Large intestine (tissue), 3 donors: ENCODE data around the gene PLXNA4. TPM values are rescaled to one million over a fixed set of nuclear protein-coding genes. Genes with fewer than 3 reads are reported as not detected.

ENCODE experiments used
- DNase-seq, 2 donors: peaks; one replicate each; pipeline versions ENCODE4 v3.0.0 to v3.0.0-alpha.2; 2013
- H3K27ac ChIP-seq: one replicate; pipeline ENCODE4 v1.5.1; 2013; ENCODE audit warnings: low read length
- H3K27me3 ChIP-seq: 2 replicates; pipeline ENCODE4 v1.6.1; 2013; ENCODE audit warnings: low read length; ENCODE audit not compliant: control insufficient read depth, insufficient read depth
- H3K36me3 ChIP-seq: 2 replicates; pipeline ENCODE4 v1.6.1; 2013; ENCODE audit warnings: low read length; ENCODE audit not compliant: control insufficient read depth, insufficient read depth
- H3K4me1 ChIP-seq: one replicate; pipeline ENCODE4 v1.6.1; 2013; ENCODE audit warnings: low read length; ENCODE audit not compliant: control insufficient read depth, insufficient read depth
- H3K4me3 ChIP-seq: one replicate; pipeline ENCODE4 v1.5.1; 2013; ENCODE audit warnings: low read length
- H3K9me3 ChIP-seq: one replicate; pipeline ENCODE4 v1.6.1; 2013; ENCODE audit warnings: mild to moderate bottlenecking, low read depth, low read length, moderate library complexity; ENCODE audit not compliant: control insufficient read depth
- WGBS: methylation state at CpG from one replicate; pipeline ENCODE4 v1.1.5; 2013; ENCODE audit warnings: low lambda C conversion rate; ENCODE audit not compliant: insufficient coverage; 5-methylcytosine and 5-hydroxymethylcytosine counted together
- polyA plus RNA-seq: library from polyadenylated mRNA; unstranded; fragments of 120-200 nt; gene quantifications from one replicate; pipeline ENCODE4 v1.2.1, GENCODE V29; 2013

PLXNA4 gene
- polyA plus RNA-seq, 1 donor: 3.2 TPM

DNA sequence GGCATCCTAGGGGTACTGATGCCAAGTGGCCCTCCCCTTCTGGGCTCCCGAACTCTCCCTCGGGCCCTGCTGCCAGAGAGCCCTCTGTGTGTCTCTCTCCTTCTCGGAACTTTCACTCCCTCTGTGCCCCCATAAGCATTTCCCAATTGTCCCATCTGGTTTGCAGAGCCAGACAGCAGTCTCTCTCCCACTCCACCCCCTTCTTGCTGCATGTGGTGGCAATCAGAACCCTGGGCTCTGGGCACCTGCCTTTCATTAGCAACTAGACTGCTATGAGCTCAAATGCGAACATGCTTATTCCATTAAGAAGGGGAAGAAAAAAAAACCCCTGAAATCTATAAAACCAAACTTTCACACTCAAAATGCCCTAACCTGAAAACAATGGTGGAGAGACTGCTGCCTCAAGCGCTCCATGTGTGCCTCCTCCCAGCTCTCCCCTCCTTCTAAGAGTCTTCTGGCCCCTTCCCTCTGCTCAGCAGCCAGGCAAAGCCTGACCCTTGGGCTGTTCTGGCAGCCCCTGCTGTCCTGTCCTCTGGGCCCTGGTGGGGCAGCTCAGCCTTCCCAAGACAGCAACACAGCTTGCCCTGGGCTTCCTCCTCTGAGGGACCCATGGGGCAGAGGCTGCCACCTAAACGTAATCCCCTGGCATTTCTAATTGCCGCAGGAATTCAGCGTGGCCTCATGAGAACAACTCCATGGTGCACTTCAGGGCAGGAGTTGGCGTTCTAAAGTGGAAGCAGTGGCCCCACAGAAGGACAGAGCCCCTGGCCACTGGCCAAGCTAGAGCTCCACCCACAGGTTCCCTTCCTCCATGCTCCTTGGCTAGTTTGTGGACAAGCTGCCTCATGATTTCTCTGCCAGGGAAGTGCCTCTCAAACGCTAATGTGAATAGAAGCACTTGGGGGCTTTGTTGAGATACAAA is 415.4 kb downstream of the PLXNA4 start:
- H3K9me3 ChIP-seq: no peaks in the 10 kb centered on the region
- DNase-seq: no peak
- no peaks in the 10 kb centered on the region for H3K36me3 ChIP-seq
- peaks cover 3% of the 10 kb centered on the region for H3K4me1 ChIP-seq
- H3K4me3 ChIP-seq: no peak overlapping the region
- peaks cover 8% of the 10 kb centered on the region for H3K27me3 ChIP-seq
- no peak overlapping the region for H3K27ac ChIP-seq
- no CpG with 5 or more reads among the region's 10 CpGs for WGBS

DNA sequence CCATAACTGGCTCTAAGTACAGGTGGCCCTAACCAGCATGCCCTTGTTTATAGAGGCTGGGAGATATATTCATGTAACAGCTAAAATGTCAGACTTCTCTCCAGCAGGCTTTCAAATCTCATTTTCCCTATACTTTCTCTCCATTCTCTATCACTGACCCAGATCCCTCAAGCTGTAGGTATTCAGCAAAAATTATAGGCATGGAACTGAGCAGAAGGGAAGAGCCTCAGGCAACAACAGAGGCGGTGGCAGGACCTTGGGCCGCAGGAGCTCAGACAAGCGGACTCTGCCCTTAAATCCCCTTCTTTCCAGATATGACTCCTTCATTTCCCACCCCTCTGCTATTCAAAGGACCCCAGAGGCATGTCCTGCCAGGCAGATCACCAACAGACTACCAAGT is 417.4 kb downstream of the PLXNA4 start:
- H3K27ac ChIP-seq: no peak overlapping the region
- no peak for DNase-seq
- H3K36me3 ChIP-seq: no peaks in the 10 kb centered on the region
- peaks cover 3% of the 10 kb centered on the region for H3K4me1 ChIP-seq
- peaks cover 8% of the 10 kb centered on the region for H3K27me3 ChIP-seq
- H3K9me3 ChIP-seq: no peaks in the 10 kb centered on the region
- H3K4me3 ChIP-seq: no peak overlapping the region
- no CpG with 5 or more reads among the region's 3 CpGs for WGBS

DNA sequence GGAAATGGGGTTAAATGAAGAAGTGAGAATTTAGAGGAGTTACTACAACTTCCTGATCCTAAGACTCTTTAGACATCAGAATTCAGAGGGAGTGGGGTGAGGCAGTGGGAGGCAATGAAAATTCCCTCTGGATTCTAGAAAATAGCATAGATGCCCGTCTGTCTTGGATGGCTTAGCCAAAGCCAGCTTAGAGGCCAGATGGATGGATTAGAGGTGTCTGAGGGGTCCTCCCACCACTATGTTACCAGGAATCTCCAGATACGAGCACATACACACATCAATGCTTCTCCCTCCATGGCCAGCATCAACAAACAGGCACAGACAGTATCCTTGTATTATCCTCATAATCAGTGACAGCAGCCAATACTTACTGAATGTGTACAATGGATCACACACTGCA is 418.1 kb downstream of the PLXNA4 start:
- no peaks in the 10 kb centered on the region for H3K9me3 ChIP-seq
- H3K4me1 ChIP-seq: peaks cover 3% of the 10 kb centered on the region
- no peak for DNase-seq
- H3K4me3 ChIP-seq: no peak overlapping the region
- H3K27me3 ChIP-seq: peaks cover 8% of the 10 kb centered on the region
- no peak overlapping the region for H3K27ac ChIP-seq
- no peaks in the 10 kb centered on the region for H3K36me3 ChIP-seq
- WGBS: no CpG with 5 or more reads among the region's 2 CpGs

DNA sequence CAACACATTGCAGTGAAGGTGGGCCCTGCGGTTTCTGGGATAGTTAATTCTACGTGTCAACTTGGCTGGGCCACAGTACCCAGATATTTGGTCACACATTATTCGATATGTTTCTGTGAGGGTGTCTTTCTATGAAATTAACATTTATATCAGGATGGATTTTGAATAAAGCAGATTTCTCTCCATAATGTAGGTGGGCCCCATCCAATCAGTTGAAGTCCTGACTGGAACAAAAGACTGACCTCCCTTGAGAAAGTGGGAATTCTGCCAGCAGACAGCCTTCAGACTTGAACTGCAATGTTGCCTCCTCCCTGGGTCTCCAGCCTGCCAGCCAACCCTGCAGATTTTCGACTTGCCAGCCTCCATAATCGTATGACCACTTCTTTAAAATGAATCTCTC is 420.6 kb downstream of the PLXNA4 start:
- DNase-seq: no peak
- no peaks in the 10 kb centered on the region for H3K9me3 ChIP-seq
- WGBS: no CpG with 5 or more reads among the region's 5 CpGs
- H3K36me3 ChIP-seq: no peaks in the 10 kb centered on the region
- no peak overlapping the region for H3K4me3 ChIP-seq
- peaks cover 6% of the 10 kb centered on the region for H3K27me3 ChIP-seq
- peaks cover 9% of the 10 kb centered on the region for H3K4me1 ChIP-seq
- H3K27ac ChIP-seq: no peak overlapping the region

DNA sequence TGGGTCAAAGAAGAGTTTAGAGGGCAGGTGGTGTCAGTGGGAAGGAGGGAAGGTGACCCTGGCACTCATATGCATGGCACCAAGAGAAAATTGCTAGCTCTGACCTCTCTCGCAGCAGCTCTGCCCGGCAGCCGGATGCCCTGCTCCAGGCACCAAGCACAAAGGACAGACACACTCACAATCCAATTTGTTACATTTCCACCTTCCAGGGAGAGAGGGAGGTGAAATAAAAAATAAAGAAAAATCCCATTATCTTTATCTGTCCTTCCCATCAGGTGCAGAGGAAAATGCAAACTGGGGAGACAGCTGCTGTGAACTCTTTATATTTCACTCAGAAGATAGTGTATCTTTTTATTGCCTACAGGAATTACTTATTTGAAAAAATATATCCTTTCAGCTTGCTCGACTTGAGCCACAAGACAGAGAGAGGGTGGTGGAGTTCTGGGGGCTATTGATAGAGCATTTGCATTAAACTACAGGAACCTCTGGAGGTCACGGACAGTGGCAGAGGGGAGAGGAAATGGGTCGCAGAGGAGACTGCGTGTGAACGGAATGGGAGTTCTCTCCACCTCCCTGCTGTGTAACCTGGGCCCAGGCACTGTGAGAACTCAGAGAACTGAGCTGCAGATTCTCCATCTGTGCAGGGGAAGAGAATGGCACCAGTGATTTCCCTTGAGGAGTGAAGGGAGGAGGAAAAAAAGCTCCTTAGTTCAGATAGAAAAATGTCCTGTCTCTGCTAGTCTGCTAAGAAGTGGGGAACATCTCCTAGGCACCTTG is 421.4 kb downstream of the PLXNA4 start:
- no peaks in the 10 kb centered on the region for H3K9me3 ChIP-seq
- DNase-seq: no peak
- peaks cover 9% of the 10 kb centered on the region for H3K4me1 ChIP-seq
- peaks cover 10% of the 10 kb centered on the region for H3K27me3 ChIP-seq
- WGBS: no CpG with 5 or more reads among the region's 8 CpGs
- H3K27ac ChIP-seq: no peak overlapping the region
- no peaks in the 10 kb centered on the region for H3K36me3 ChIP-seq
- H3K4me3 ChIP-seq: no peak overlapping the region

DNA sequence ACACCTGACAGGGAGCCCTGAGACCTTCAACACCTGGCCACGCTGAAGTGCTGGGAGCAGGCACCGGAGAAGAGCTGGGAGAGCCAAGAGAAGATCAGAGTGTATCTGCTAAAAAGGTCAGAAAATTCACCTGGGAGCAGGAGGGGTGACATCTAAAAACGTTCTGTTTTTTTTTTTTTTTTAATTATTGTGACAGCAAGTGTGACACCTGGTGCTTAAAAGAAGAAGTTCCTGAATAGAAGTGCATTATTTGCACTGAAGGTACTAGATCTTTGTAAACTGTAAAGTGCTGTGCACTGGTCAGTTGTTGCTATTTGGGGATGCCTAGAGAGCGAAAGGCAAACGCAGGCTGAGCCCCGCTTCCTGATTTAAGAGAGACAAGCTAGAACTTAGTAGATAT is 422.0 kb downstream of the PLXNA4 start:
- Histone ChIP-seq H3K4me3 (no peak overlapping the region), H3K9me3 (no peaks in the 10 kb centered on the region), H3K27ac (no peak overlapping the region), H3K36me3 (no peaks in the 10 kb centered on the region), H3K27me3 (peaks cover 14% of the 10 kb centered on the region), H3K4me1 (peaks cover 9% of the 10 kb centered on the region)
- no peak for DNase-seq
- WGBS: no CpG with 5 or more reads among the region's 6 CpGs

DNA sequence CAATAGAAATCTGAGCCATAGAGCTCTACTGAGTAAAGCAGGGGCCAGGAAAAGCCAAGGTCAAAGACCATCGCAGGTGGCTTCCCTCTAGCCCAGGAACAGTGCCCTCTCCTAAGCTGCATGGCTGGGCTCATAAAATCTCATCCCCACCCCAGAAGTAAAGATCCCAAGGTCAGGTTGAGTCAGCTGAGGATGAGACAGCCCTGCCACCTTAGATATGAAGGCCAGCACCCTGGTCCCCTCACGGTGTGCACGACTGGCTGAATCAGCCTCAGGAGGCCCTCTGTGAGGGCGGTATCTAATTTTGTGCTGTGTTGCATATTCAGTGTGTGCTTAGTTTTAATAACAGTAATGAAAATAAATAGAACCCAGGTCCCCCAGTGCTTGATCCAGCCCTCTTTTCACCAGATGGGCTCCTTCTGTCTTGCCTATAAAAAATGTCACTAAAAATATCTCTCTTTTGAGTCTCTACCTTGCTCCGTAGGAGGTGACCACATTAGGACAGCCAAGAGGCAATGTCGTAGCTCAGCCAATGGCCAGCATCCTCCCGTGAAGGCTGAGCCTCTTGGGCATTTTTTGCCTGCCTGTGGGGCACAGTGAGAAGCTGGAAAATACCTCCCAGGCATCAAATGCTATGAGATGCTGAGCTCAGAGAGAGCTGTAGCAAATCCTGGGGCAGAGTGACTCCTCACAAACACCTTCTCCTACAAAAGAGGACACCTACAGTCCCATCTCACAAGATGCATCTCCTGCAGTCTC is 424.0 kb downstream of the PLXNA4 start:
- Histone ChIP-seq H3K27me3 (peaks cover 14% of the 10 kb centered on the region), H3K4me1 (peaks cover 9% of the 10 kb centered on the region), H3K36me3 (no peaks in the 10 kb centered on the region), H3K27ac (peak overlapping the region; percentile 47), H3K4me3 (no peak overlapping the region), H3K9me3 (no peaks in the 10 kb centered on the region)
- peak; percentile 73 to 76 for DNase-seq
- 100% methylated on average over 1 of the region's 7 CpGs for WGBS

DNA sequence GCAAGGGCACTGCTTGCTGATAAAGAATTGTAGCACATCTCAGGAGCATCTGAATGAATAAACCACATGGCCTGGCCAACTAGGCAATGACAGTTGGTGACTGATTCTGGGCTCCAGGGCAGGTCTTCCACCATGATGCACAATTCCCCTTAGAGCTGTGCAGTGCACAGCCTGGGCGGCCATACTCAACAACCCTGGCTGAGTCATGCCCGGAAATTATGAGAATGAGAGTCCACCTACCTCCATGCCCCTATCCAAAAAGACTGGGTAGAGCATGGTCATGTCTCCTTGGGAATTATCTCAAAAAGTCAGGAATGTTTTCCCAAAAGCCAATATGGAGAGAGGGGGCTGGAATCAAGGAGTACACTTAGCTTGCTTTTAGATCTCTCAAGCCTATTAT is 425.6 kb downstream of the PLXNA4 start:
- Histone ChIP-seq H3K9me3 (no peaks in the 10 kb centered on the region), H3K36me3 (no peaks in the 10 kb centered on the region), H3K4me1 (peaks cover 9% of the 10 kb centered on the region), H3K27me3 (peaks cover 8% of the 10 kb centered on the region), H3K27ac (no peak overlapping the region), H3K4me3 (no peak overlapping the region)
- WGBS: no CpG with 5 or more reads among the region's 2 CpGs
- DNase-seq: no peak

DNA sequence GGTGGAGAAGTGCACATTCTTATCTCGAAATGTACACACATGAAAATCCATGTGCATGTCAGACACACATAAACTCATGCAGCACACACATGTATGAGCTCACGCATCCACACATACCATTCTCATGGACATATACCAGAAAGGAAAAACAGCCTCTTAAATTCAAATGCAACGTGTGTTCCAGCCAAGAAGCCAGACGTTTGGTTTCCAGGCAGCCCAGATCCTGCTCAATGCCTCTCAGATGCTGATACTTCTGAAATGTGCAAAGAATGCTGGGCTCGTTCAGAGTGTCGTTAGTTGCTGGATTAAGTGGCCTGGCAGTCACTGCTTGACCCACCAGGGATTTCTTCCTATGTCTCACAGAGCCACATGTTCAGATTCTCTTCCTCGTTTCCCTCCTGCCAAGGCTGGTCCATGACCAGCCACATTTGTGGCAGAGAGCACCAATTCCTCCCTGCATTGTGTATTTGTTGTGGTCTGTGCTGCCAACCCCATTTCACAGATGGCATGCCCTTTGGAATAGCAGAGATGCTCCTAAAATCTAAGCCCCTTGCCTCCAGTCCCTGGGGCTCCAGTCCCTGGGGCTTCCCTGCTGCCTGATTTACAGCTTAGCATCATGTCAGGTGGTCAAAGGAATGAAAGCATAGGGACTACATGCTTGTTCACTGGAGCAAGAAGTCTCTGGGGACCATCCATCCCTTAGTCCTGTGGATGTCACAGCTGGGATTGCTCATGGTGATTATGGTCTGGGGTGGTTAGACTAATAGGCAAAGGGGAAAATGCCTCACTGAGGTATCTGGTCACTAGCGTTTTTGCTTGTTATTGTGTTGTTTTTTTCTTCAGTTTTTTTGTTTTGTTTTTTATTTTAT is 426.6 kb downstream of the PLXNA4 start:
- H3K4me1 ChIP-seq: peaks cover 9% of the 10 kb centered on the region
- H3K36me3 ChIP-seq: no peaks in the 10 kb centered on the region
- no peak overlapping the region for H3K4me3 ChIP-seq
- no peak overlapping the region for H3K27ac ChIP-seq
- H3K27me3 ChIP-seq: peaks cover 8% of the 10 kb centered on the region
- DNase-seq: no peak
- WGBS: no CpG with 5 or more reads among the region's 8 CpGs
- H3K9me3 ChIP-seq: no peaks in the 10 kb centered on the region
